Sigmoid colon (tissue), 7 donors: ENCODE data around the gene LGMN. TPM values are rescaled to one million over a fixed set of nuclear protein-coding genes. Genes with fewer than 3 reads are reported as not detected.
"Not testable (repeated sequence)": the region's sequence is repeated elsewhere in the genome, so short reads cannot be mapped to it uniquely, and the experiment has no call there.

Source experiments
- DNase-seq: peaks from one replicate; pipeline ENCODE4 v3.0.0-alpha.2; 2019
- H3K27ac ChIP-seq, 4 donors: fragments of 200-600 bp; sonication (generic); one replicate each; pipeline ENCODE4 v1.5.1; 2016 to 2019; ENCODE audit warnings: mild to moderate bottlenecking in 1 of 4
- H3K27me3 ChIP-seq, 3 donors: fragments of 200-600 bp; sonication (generic); one replicate each; pipeline ENCODE4 v1.5.1; 2019; ENCODE audit warnings: mild to moderate bottlenecking in 1 of 3
- H3K36me3 ChIP-seq, 4 donors: fragments of 200-600 bp; sonication (generic); one replicate each; pipeline ENCODE4 v1.5.1; 2016 to 2019
- H3K4me1 ChIP-seq, 4 donors: fragments of 200-600 bp; sonication (generic); one replicate each; pipeline ENCODE4 v1.5.1; 2017 to 2019
- H3K4me3 ChIP-seq, 4 donors: fragments of 200-600 bp; sonication (generic); one replicate each; pipeline ENCODE4 v1.5.1; 2017 to 2019; ENCODE audit warnings: mild to moderate bottlenecking in 2 of 4, moderate library complexity in 1 of 4
- H3K9me3 ChIP-seq, 4 donors: fragments of 200-600 bp in 3 of 4; sonication (generic) in 3 of 4; one replicate each; pipeline versions ENCODE4 v1.5.1 to v1.6.1; 2013 to 2019
- CTCF ChIP-seq, 4 experiments: fragments of 450-650 bp in 3 of 4; fragments of 200-600 bp in 1 of 4; IDR thresholded peaks; one replicate each; pipeline ENCODE4 v1.5.1; 2016 to 2019; ENCODE audit warnings: antibody characterized with exemption in 4 of 4, mild to moderate bottlenecking in 3 of 4, moderate library complexity in 2 of 4
- EP300 ChIP-seq, 4 donors: sonication (generic); formaldehyde crosslinking; IDR thresholded peaks; one replicate each; pipeline ENCODE4 v1.6.1; 2017; ENCODE audit warnings: antibody characterized with exemption in 4 of 4
- POLR2A ChIP-seq, 2 donors: fragments of 450-650 bp; IDR thresholded peaks; one replicate each; pipeline ENCODE4 v1.6.1; 2016; ENCODE audit warnings: antibody characterized with exemption in 2 of 2, mild to moderate bottlenecking in 2 of 2, moderate library complexity in 2 of 2
- POLR2AphosphoS5 ChIP-seq, 4 donors: sonication (generic); formaldehyde crosslinking; IDR thresholded peaks; one replicate each; pipeline ENCODE4 v1.6.1; 2017; ENCODE audit warnings: antibody characterized with exemption in 4 of 4
- WGBS, 2 donors: extraction: QIAGEN DNeasy Blood & Tissue Kit; methylation state at CpG; one replicate each; pipeline ENCODE4 v1.1.7; 2013; 5-methylcytosine and 5-hydroxymethylcytosine counted together
- intact Hi-C: fragments of 100-400 bp; cut with DNase I; formaldehyde crosslinking; loops from one replicate; pipeline ENCODE4 v1.15.1; 2023
- polyA plus RNA-seq, 3 donors: library from polyadenylated mRNA; stranded (reverse); fragments of 200-250 nt; gene quantifications; one replicate each; pipeline ENCODE4 v1.2.3, GENCODE V29; 2013
- total RNA-seq, 4 donors: library from RNA; depleted of rRNA; stranded (reverse); fragments of >200 nt; gene quantifications; one replicate each; pipeline ENCODE4 v1.1.0, GENCODE V29; 2016
- donor health status: healthy with polysubstance abuse.
- donor health status: Bipolar disorder and iron deficiency.
- donor health status: healthy.

Gene LGMN
- total and polyA plus RNA-seq, 7 donors = 35.4 to 361 (median 74.1) TPM

GRCh38 chr14:92714739-92715307 is 33.6 kb downstream of the LGMN start:
- WGBS, 2 donors = 69 to 78% methylated on average over 7 of the region's 7 CpGs
- peak overlapping the region in 1 of 4 donors; percentile 6 for H3K27ac ChIP-seq
- not testable (repeated sequence) for H3K27me3 ChIP-seq, H3K4me3 ChIP-seq, H3K9me3 ChIP-seq
- H3K36me3 ChIP-seq = peaks cover 18 to 54% (median 25%) of the 10 kb centered on the region in 4 donors
- peak; percentile 89 for DNase-seq
- TF ChIP-seq POLR2AphosphoS5 (IDR thresholded peaks at IDR 0.05) = peak in 1 of 4 donors; percentile 16
- peak; percentile 67 to 85 (median 68) for TF ChIP-seq CTCF (IDR thresholded peaks at IDR 0.05)
- peaks cover 0 to 31% (median 25%) of the 10 kb centered on the region in 4 donors for H3K4me1 ChIP-seq
- intact Hi-C loops = loop anchor here (1.0 to 5.0 kb wide), 2 partner anchors 32 to 68 kb away; partner anchors contain the start of gene LGMN

DNA sequence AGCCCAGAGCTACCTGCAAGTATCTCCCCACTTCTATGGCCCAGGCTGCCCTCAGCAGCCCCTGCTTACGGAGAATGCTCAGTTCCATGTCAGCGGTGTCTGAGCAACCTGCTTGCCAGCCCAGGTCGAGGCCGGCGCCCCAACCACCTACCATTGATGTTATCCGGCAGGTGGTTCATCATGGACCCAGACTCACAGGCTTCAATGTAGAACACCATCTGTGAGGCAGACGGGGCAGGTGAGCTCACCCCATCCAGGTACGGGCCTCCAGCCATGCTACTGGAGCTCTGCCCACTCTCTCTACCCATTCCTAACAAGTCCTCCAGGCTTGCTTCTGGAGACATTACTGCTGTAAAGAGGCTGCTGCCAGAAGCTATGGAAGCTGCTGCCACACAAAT is 35.8 kb downstream of the LGMN start:
- intact Hi-C loops = loop anchor here (5.0 kb wide), 1 partner anchor 35 kb away; the partner anchor contains the start of gene LGMN
- no peak overlapping the region for H3K4me3 ChIP-seq
- peaks cover 0 to 12% (median 6%) of the 10 kb centered on the region in 4 donors for H3K4me1 ChIP-seq
- no peaks in the 10 kb centered on the region for H3K27me3 ChIP-seq
- H3K36me3 ChIP-seq = peaks cover 18 to 68% (median 34%) of the 10 kb centered on the region in 4 donors
- no peaks in the 10 kb centered on the region for H3K9me3 ChIP-seq
- TF ChIP-seq POLR2AphosphoS5 (IDR thresholded peaks at IDR 0.05) (no peak), POLR2A (IDR thresholded peaks at IDR 0.05) (no peak), CTCF (IDR thresholded peaks at IDR 0.05) (no peak), EP300 (IDR thresholded peaks at IDR 0.05) (no peak)
- no peak for DNase-seq
- H3K27ac ChIP-seq = no peak overlapping the region
- WGBS, 2 donors = 94 to 96% methylated on average over 8 of the region's 8 CpGs

GRCh38 chr14:92711976-92712653 is 36.3 kb downstream of the LGMN start:
- WGBS, 2 donors = 96 to 98% methylated on average over 7 of the region's 7 CpGs
- H3K36me3 ChIP-seq = peaks cover 18 to 73% (median 34%) of the 10 kb centered on the region in 4 donors
- intact Hi-C loops = loop anchor here (5.0 kb wide), 1 partner anchor 35 kb away; the partner anchor contains the start of gene LGMN

GRCh38 chr14:92710001-92710341 is 38.5 kb downstream of the LGMN start:
- no peaks in the 10 kb centered on the region for H3K4me1 ChIP-seq
- no peaks in the 10 kb centered on the region for H3K9me3 ChIP-seq
- TF ChIP-seq POLR2A (IDR thresholded peaks at IDR 0.05) (no peak), POLR2AphosphoS5 (IDR thresholded peaks at IDR 0.05) (no peak), CTCF (IDR thresholded peaks at IDR 0.05) (no peak), EP300 (IDR thresholded peaks at IDR 0.05) (no peak)
- H3K27me3 ChIP-seq = no peaks in the 10 kb centered on the region
- no peak overlapping the region for H3K4me3 ChIP-seq
- H3K27ac ChIP-seq = no peak overlapping the region
- intact Hi-C loops = loop anchor here (5.0 kb wide), 1 partner anchor 37 kb away; the partner anchor contains the start of gene LGMN
- DNase-seq = no peak
- 97 to 98% methylated on average over 5 of the region's 5 CpGs for WGBS, 2 donors
- peaks cover 24 to 83% (median 40%) of the 10 kb centered on the region in 4 donors for H3K36me3 ChIP-seq

More at GRCh38 chr14:92711976-92712653, 36.3 kb downstream of the LGMN start:
- TF ChIP-seq EP300 (IDR thresholded peaks at IDR 0.05) (no peak), POLR2A (IDR thresholded peaks at IDR 0.05) (no peak), CTCF (IDR thresholded peaks at IDR 0.05) (no peak), POLR2AphosphoS5 (IDR thresholded peaks at IDR 0.05) (no peak)
- no peak overlapping the region for H3K27ac ChIP-seq
- H3K4me3 ChIP-seq = no peak overlapping the region
- H3K9me3 ChIP-seq = no peaks in the 10 kb centered on the region
- no peaks in the 10 kb centered on the region for H3K27me3 ChIP-seq
- DNase-seq = no peak
- peaks cover 0 to 7% (median under 1%) of the 10 kb centered on the region in 4 donors for H3K4me1 ChIP-seq
